ENCODE results near the gene DPH3. TPM values are rescaled to one million over a fixed set of nuclear protein-coding genes. Genes with fewer than 3 reads are reported as not detected.
A peak's percentile ranks its signal among the peaks of the same experiment; 100 is the strongest.

DPH3 gene
- total RNA-seq, 1 donor from 2014 or later = 30.5 TPM

- peak overlapping the region; percentile 82 for H3K27ac Mint-ChIP-seq (ENCODE audit: unreplicated experiment)
- H3K9me3 Mint-ChIP-seq (ENCODE audit: unreplicated experiment) = peaks cover 2% of the 10 kb centered on the region
- peaks cover 19% of the 10 kb centered on the region for H3K4me1 Mint-ChIP-seq (ENCODE audit: low read depth, unreplicated experiment)
- no peaks in the 10 kb centered on the region for H3K36me3 Mint-ChIP-seq (ENCODE audit: unreplicated experiment)
- no peak for DNase-seq
- no peak for TF ChIP-seq CTCF (IDR thresholded peaks at IDR 0.05; ENCODE audit: partially characterized antibody, unreplicated experiment)
- H3K27me3 Mint-ChIP-seq (ENCODE audit: unreplicated experiment) = no peaks in the 10 kb centered on the region
- no peak overlapping the region for H3K4me3 Mint-ChIP-seq (ENCODE audit: unreplicated experiment)
These were observed 25.5 kb downstream of the DPH3 start for GRCh38 chr3:16239086-16239770.

- no peak for DNase-seq
- Mint-ChIP-seq H3K4me1 (ENCODE audit: low read depth, unreplicated experiment) (peaks cover 19% of the 10 kb centered on the region), H3K9me3 (ENCODE audit: unreplicated experiment) (peaks cover 2% of the 10 kb centered on the region), H3K27ac (ENCODE audit: unreplicated experiment) (no peak overlapping the region), H3K36me3 (ENCODE audit: unreplicated experiment) (no peaks in the 10 kb centered on the region), H3K4me3 (ENCODE audit: unreplicated experiment) (no peak overlapping the region), H3K27me3 (ENCODE audit: unreplicated experiment) (no peaks in the 10 kb centered on the region)
- TF ChIP-seq CTCF (IDR thresholded peaks at IDR 0.05; ENCODE audit: partially characterized antibody, unreplicated experiment) = no peak
These were observed 27.8 kb downstream of the DPH3 start for GRCh38 chr3:16236856-16237393.

GRCh38 chr3:16236030-16236639 lies 28.6 kb downstream of the DPH3 start:
- TF ChIP-seq CTCF (IDR thresholded peaks at IDR 0.05; ENCODE audit: partially characterized antibody, unreplicated experiment) = no peak
- no peak overlapping the region for H3K4me3 Mint-ChIP-seq (ENCODE audit: unreplicated experiment)
- no peak for DNase-seq
- no peaks in the 10 kb centered on the region for H3K27me3 Mint-ChIP-seq (ENCODE audit: unreplicated experiment)
- H3K9me3 Mint-ChIP-seq (ENCODE audit: unreplicated experiment) = peaks cover 2% of the 10 kb centered on the region
- H3K36me3 Mint-ChIP-seq (ENCODE audit: unreplicated experiment) = no peaks in the 10 kb centered on the region
- no peak overlapping the region for H3K27ac Mint-ChIP-seq (ENCODE audit: unreplicated experiment)
- H3K4me1 Mint-ChIP-seq (ENCODE audit: low read depth, unreplicated experiment) = peaks cover 19% of the 10 kb centered on the region

- H3K27ac Mint-ChIP-seq (ENCODE audit: unreplicated experiment) = no peak overlapping the region
- H3K4me3 Mint-ChIP-seq (ENCODE audit: unreplicated experiment) = no peak overlapping the region
- DNase-seq = no peak
- peaks cover 9% of the 10 kb centered on the region for H3K4me1 Mint-ChIP-seq (ENCODE audit: low read depth, unreplicated experiment)
- TF ChIP-seq CTCF (IDR thresholded peaks at IDR 0.05; ENCODE audit: partially characterized antibody, unreplicated experiment) = no peak
- no peaks in the 10 kb centered on the region for H3K9me3 Mint-ChIP-seq (ENCODE audit: unreplicated experiment)
- H3K27me3 Mint-ChIP-seq (ENCODE audit: unreplicated experiment) = no peaks in the 10 kb centered on the region
- no peaks in the 10 kb centered on the region for H3K36me3 Mint-ChIP-seq (ENCODE audit: unreplicated experiment)
These were observed 30.5 kb downstream of the DPH3 start for GRCh38 chr3:16234281-16234680.

GRCh38 chr3:16233806-16234205 lies 30.9 kb downstream of the DPH3 start:
- TF ChIP-seq CTCF (IDR thresholded peaks at IDR 0.05; ENCODE audit: partially characterized antibody, unreplicated experiment) = no peak
- Mint-ChIP-seq H3K27me3 (ENCODE audit: unreplicated experiment) (no peaks in the 10 kb centered on the region), H3K36me3 (ENCODE audit: unreplicated experiment) (no peaks in the 10 kb centered on the region), H3K9me3 (ENCODE audit: unreplicated experiment) (no peaks in the 10 kb centered on the region), H3K4me1 (ENCODE audit: low read depth, unreplicated experiment) (peaks cover 5% of the 10 kb centered on the region), H3K4me3 (ENCODE audit: unreplicated experiment) (no peak overlapping the region), H3K27ac (ENCODE audit: unreplicated experiment) (no peak overlapping the region)
- no peak for DNase-seq
